ELR (cell line): ENCODE measurements around the gene CIP2A.

Source experiments
- DNase-seq: peaks from one replicate; pipeline ENCODE4 v3.0.0-alpha.2; 2015; ENCODE audit warnings: low read depth

CIP2A gene

GRCh38 chr3:108509871-108510270, 79.4 kb downstream of the CIP2A start:
- no peak for DNase-seq

- DNase-seq, result no peak
Measured at GRCh38 chr3:108509263-108509662, 80.0 kb downstream of the CIP2A start.

GRCh38 chr3:108507902-108508301, 81.3 kb downstream of the CIP2A start:
- DNase-seq, result no peak

GRCh38 chr3:108505811-108506210, 83.4 kb downstream of the CIP2A start:
- no peak for DNase-seq

GRCh38 chr3:108503722-108504121, 85.5 kb downstream of the CIP2A start:
- DNase-seq, result no peak

GRCh38 chr3:108501535-108501934, 87.7 kb downstream of the CIP2A start:
- DNase-seq, result peak; percentile 32

- DNase-seq, result peak; percentile 40
Measured at GRCh38 chr3:108500728-108501127, 88.5 kb downstream of the CIP2A start.
